Measurements from ENCODE around the gene TEX44. TPM values are rescaled to one million over a fixed set of nuclear protein-coding genes. Genes with fewer than 3 reads are reported as not detected.

Gene TEX44
- total and polyA plus RNA-seq, 2 of the 13 experiments (the other 11 are each of a cell fraction or from before 2014, with no cell fraction given): not detected

DNA sequence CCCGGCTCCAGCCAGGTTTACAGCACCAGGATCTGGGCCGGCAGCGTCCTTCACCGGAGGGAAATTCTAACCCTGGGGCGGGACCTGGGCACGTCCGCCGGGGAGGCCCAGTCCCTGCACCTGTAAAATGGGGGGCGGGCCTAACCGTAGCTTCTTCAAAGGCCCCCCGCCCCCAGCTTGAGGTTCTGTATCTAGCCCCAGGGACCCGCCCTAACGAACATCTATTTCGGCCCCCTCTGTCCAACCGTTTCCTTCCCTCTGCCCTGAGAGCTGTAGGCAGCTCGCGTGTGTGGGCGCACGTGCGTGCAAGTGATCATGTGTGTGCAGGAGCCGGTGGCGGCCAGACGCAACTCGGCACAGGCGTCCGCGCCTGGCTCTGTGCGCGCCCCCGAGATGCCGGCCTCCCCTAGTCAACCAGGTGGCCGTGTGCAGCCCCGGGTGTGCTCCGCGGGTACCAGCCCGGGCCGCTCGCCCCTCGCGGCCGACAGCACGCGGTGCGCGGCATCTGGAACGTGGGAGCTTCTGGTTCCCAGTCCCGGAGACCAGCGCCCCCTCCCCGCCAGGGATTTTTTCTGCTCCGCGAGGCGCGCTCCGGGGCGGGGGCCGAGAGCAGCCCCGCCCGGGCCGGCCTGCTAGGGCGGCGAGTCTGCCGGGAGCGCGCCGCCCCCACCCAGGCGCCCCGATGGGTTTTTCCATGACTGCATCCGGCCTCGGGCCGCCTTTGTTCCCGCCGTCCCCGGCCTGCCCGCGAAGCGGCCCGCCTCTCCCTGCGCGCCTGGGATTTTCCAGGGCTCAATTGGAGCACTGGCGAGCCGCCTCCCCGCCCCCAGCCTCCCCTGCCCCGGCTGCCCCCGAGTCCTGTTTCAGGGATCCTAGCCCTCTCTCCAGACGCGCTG lies 21.2 kb downstream of the TEX44 start (continued):
- TF ChIP-seq, protein P1, sequence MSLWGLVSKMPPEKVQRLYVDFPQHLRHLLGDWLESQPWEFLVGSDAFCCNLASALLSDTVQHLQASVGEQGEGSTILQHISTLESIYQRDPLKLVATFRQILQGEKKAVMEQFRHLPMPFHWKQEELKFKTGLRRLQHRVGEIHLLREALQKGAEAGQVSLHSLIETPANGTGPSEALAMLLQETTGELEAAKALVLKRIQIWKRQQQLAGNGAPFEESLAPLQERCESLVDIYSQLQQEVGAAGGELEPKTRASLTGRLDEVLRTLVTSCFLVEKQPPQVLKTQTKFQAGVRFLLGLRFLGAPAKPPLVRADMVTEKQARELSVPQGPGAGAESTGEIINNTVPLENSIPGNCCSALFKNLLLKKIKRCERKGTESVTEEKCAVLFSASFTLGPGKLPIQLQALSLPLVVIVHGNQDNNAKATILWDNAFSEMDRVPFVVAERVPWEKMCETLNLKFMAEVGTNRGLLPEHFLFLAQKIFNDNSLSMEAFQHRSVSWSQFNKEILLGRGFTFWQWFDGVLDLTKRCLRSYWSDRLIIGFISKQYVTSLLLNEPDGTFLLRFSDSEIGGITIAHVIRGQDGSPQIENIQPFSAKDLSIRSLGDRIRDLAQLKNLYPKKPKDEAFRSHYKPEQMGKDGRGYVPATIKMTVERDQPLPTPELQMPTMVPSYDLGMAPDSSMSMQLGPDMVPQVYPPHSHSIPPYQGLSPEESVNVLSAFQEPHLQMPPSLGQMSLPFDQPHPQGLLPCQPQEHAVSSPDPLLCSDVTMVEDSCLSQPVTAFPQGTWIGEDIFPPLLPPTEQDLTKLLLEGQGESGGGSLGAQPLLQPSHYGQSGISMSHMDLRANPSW (CRISPR knock-in tag; IDR thresholded peaks at IDR 0.05; ENCODE audit: borderline replicate concordance): no peak
- TF ChIP-seq, protein P2, sequence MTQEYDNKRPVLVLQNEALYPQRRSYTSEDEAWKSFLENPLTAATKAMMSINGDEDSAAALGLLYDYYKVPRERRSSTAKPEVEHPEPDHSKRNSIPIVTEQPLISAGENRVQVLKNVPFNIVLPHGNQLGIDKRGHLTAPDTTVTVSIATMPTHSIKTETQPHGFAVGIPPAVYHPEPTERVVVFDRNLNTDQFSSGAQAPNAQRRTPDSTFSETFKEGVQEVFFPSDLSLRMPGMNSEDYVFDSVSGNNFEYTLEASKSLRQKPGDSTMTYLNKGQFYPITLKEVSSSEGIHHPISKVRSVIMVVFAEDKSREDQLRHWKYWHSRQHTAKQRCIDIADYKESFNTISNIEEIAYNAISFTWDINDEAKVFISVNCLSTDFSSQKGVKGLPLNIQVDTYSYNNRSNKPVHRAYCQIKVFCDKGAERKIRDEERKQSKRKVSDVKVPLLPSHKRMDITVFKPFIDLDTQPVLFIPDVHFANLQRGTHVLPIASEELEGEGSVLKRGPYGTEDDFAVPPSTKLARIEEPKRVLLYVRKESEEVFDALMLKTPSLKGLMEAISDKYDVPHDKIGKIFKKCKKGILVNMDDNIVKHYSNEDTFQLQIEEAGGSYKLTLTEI (CRISPR knock-in tag; conservative IDR thresholded peaks at IDR 0.05): no peak
- TF ChIP-seq, protein P3, sequence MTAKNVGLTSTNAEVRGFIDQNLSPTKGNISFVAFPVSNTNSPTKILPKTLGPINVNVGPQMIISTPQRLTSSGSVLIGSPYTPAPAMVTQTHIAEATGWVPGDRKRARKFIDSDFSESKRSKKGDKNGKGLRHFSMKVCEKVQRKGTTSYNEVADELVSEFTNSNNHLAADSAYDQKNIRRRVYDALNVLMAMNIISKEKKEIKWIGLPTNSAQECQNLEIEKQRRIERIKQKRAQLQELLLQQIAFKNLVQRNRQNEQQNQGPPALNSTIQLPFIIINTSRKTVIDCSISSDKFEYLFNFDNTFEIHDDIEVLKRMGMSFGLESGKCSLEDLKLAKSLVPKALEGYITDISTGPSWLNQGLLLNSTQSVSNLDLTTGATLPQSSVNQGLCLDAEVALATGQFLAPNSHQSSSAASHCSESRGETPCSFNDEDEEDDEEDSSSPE (CRISPR knock-in tag; IDR thresholded peaks at IDR 0.05): peak; percentile 85
- TF ChIP-seq ZBTB7B (CRISPR knock-in tag; IDR thresholded peaks at IDR 0.05) (peak; percentile 58; the same call in 1 of the 2 replicates), AGO2 (optimal IDR thresholded peaks at IDR 0.05; ENCODE audit: low read depth, low read length) (peak; percentile 54), RFX1 (IDR thresholded peaks at IDR 0.05) (no peak), YEATS4 (CRISPR knock-in tag; IDR thresholded peaks at IDR 0.05; ENCODE audit: borderline replicate concordance) (peak; percentile 67; the same call in 1 of the 2 replicates), BRD4 (CRISPR knock-in tag; IDR thresholded peaks at IDR 0.05) (peak; percentile 71; the same call in 1 of the 2 replicates), ZNF383 (CRISPR knock-in tag; IDR thresholded peaks at IDR 0.05; ENCODE audit: borderline replicate concordance) (peak; percentile 94), POLR2A (IDR thresholded peaks at IDR 0.05; ENCODE audit: insufficient read depth in 1 of 2, low read depth in 2 of 2, low read length in 2 of 2) (peak in 1 of 2 experiments; percentile 41; a peak in 2 of 4 replicates), ZBTB20 (CRISPR knock-in tag; IDR thresholded peaks at IDR 0.05; ENCODE audit: borderline replicate concordance, low read depth) (no peak), ZNF660 (CRISPR knock-in tag; IDR thresholded peaks at IDR 0.05; ENCODE audit: borderline replicate concordance, low read depth) (no peak)
- TF ChIP-seq, protein P4, sequence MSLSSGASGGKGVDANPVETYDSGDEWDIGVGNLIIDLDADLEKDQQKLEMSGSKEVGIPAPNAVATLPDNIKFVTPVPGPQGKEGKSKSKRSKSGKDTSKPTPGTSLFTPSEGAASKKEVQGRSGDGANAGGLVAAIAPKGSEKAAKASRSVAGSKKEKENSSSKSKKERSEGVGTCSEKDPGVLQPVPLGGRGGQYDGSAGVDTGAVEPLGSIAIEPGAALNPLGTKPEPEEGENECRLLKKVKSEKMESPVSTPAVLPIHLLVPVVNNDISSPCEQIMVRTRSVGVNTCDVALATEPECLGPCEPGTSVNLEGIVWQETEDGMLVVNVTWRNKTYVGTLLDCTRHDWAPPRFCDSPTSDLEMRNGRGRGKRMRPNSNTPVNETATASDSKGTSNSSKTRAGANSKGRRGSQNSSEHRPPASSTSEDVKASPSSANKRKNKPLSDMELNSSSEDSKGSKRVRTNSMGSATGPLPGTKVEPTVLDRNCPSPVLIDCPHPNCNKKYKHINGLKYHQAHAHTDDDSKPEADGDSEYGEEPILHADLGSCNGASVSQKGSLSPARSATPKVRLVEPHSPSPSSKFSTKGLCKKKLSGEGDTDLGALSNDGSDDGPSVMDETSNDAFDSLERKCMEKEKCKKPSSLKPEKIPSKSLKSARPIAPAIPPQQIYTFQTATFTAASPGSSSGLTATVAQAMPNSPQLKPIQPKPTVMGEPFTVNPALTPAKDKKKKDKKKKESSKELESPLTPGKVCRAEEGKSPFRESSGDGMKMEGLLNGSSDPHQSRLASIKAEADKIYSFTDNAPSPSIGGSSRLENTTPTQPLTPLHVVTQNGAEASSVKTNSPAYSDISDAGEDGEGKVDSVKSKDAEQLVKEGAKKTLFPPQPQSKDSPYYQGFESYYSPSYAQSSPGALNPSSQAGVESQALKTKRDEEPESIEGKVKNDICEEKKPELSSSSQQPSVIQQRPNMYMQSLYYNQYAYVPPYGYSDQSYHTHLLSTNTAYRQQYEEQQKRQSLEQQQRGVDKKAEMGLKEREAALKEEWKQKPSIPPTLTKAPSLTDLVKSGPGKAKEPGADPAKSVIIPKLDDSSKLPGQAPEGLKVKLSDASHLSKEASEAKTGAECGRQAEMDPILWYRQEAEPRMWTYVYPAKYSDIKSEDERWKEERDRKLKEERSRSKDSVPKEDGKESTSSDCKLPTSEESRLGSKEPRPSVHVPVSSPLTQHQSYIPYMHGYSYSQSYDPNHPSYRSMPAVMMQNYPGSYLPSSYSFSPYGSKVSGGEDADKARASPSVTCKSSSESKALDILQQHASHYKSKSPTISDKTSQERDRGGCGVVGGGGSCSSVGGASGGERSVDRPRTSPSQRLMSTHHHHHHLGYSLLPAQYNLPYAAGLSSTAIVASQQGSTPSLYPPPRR (CRISPR knock-in tag; IDR thresholded peaks at IDR 0.05; ENCODE audit: borderline replicate concordance): no peak; the same call in 1 of the 2 replicates
- TF ChIP-seq, protein P5, sequence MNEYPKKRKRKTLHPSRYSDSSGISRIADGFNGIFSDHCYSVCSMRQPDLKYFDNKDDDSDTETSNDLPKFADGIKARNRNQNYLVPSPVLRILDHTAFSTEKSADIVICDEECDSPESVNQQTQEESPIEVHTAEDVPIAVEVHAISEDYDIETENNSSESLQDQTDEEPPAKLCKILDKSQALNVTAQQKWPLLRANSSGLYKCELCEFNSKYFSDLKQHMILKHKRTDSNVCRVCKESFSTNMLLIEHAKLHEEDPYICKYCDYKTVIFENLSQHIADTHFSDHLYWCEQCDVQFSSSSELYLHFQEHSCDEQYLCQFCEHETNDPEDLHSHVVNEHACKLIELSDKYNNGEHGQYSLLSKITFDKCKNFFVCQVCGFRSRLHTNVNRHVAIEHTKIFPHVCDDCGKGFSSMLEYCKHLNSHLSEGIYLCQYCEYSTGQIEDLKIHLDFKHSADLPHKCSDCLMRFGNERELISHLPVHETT (CRISPR knock-in tag; conservative IDR thresholded peaks at IDR 0.05): peak; percentile 72; the same call in 1 of the 2 replicates
